ENCODE measurements around the gene PIEZO1.
"Not testable (repeated sequence)": the region's sequence is repeated elsewhere in the genome, so short reads cannot be mapped to it uniquely, and the experiment has no call there.

PIEZO1 gene

GRCh38 chr16:88782454-88783390 is 2.3 kb downstream of the PIEZO1 start:
- no peak for DNase-seq (ENCODE audit: low read depth)

GRCh38 chr16:88781140-88782077 is 3.6 kb downstream of the PIEZO1 start:
- DNase-seq (ENCODE audit: low read depth): peak; percentile 56

- DNase-seq (ENCODE audit: low read depth): no peak
These were observed 4.6 kb downstream of the PIEZO1 start for GRCh38 chr16:88780142-88781062.

GRCh38 chr16:88779406-88780141 is 5.4 kb downstream of the PIEZO1 start:
- DNase-seq (ENCODE audit: low read depth): no peak

- DNase-seq (ENCODE audit: low read depth): no peak
These were observed 6.4 kb downstream of the PIEZO1 start for GRCh38 chr16:88778541-88779065.

GRCh38 chr16:88778271-88778525 is 6.8 kb downstream of the PIEZO1 start:
- no peak for DNase-seq (ENCODE audit: low read depth)

- no peak for DNase-seq (ENCODE audit: low read depth)
These were observed 7.3 kb downstream of the PIEZO1 start for GRCh38 chr16:88777471-88778270.

GRCh38 chr16:88775825-88776224 is 9.2 kb downstream of the PIEZO1 start:
- DNase-seq (ENCODE audit: low read depth): no peak

- no peak for DNase-seq (ENCODE audit: low read depth)
These were observed 10.3 kb downstream of the PIEZO1 start for GRCh38 chr16:88774544-88775393.

- DNase-seq (ENCODE audit: low read depth): no peak
These were observed 11.2 kb downstream of the PIEZO1 start for GRCh38 chr16:88773812-88774291.

GRCh38 chr16:88772871-88773811 is 11.9 kb downstream of the PIEZO1 start:
- DNase-seq (ENCODE audit: low read depth): no peak

- DNase-seq (ENCODE audit: low read depth): not testable (repeated sequence)
These were observed 13.2 kb downstream of the PIEZO1 start for GRCh38 chr16:88771781-88772180.

- DNase-seq (ENCODE audit: low read depth): no peak
These were observed 13.7 kb downstream of the PIEZO1 start for GRCh38 chr16:88771294-88771772.

GRCh38 chr16:88770461-88771293 is 14.3 kb downstream of the PIEZO1 start:
- DNase-seq (ENCODE audit: low read depth): no peak

GRCh38 chr16:88769617-88770460 is 15.2 kb downstream of the PIEZO1 start:
- no peak for DNase-seq (ENCODE audit: low read depth)

Measured in activated T-helper 1 cell treated with Interleukin-2 at 50 U/mL for 16 hours (primary cell).